K562 (cell line): ENCODE data around the gene SETD3. TPM values are rescaled to one million over a fixed set of nuclear protein-coding genes. Genes with fewer than 3 reads are reported as not detected.
A peak's percentile ranks its signal among the peaks of the same experiment; 100 is the strongest.

Source experiments
- ARID2 ChIP-seq: fragments of 450-650 bp; IDR thresholded peaks from 2 replicates; pipeline ENCODE4 v1.6.1; 2017; ENCODE audit warnings: antibody characterized with exemption, mild to moderate bottlenecking
- BCL6 ChIP-seq: fragments of 250-450 bp; sonication (Bioruptor Pico); IDR thresholded peaks from 2 replicates; pipeline ENCODE4 v1.4.0; 2020
- CAMTA2 ChIP-seq: fragments of 250-450 bp; sonication (Bioruptor Pico); conservative IDR thresholded peaks from 2 replicates; pipeline ENCODE4 v1.5.1; 2022
- EP300 ChIP-seq: IDR thresholded peaks from 2 replicates; pipeline ENCODE4 v1.6.1; 2012; ENCODE audit warnings: low read length, improper control_type of control experiment
- ETS2 ChIP-seq: IDR thresholded peaks from 2 replicates; pipeline ENCODE4 v1.6.1; 2016; ENCODE audit warnings: borderline replicate concordance, missing genetic modification characterization, mild to moderate bottlenecking, moderate library complexity, missing compliant biosample characterization; ENCODE audit not compliant: poor library complexity, severe bottlenecking
- GATAD2A ChIP-seq: fragments of 450-650 bp; IDR thresholded peaks from 2 replicates; pipeline ENCODE4 v1.6.1; 2017
- HDGF ChIP-seq: fragments of 450-650 bp; IDR thresholded peaks from 2 replicates; pipeline ENCODE4 v1.6.1; 2016
- KDM5B ChIP-seq: fragments of 200-600 bp; sonication (generic); IDR thresholded peaks from 2 replicates; pipeline ENCODE4 v1.6.1; 2012; ENCODE audit warnings: low read depth, mild to moderate bottlenecking, moderate library complexity, low read length, control low read depth, inconsistent platforms; ENCODE audit not compliant: insufficient replicate concordance
- KLF13 ChIP-seq: fragments of 450-650 bp; IDR thresholded peaks from 2 replicates; pipeline ENCODE4 v1.6.1; 2016; ENCODE audit warnings: missing genetic modification characterization, low read depth, mild to moderate bottlenecking, missing compliant biosample characterization, moderate library complexity, borderline replicate concordance
- LARP7 ChIP-seq: fragments of 450-650 bp; IDR thresholded peaks from 2 replicates; pipeline ENCODE4 v1.6.1; 2016
- NFE2 ChIP-seq: IDR thresholded peaks from 2 replicates; pipeline ENCODE4 v1.6.1; 2014; ENCODE audit warnings: antibody characterized with exemption, low read depth
- NUFIP1 ChIP-seq: fragments of 450-650 bp; IDR thresholded peaks from 2 replicates; pipeline ENCODE4 v1.6.1; 2018; ENCODE audit not compliant: partially characterized antibody
- POLR2AphosphoS5 ChIP-seq: IDR thresholded peaks from 2 replicates; pipeline ENCODE4 v1.6.1; 2011; ENCODE audit warnings: mild to moderate bottlenecking, low read depth, low read length, moderate library complexity; ENCODE audit not compliant: control insufficient read depth, insufficient read depth
- PTRF ChIP-seq: fragments of 450-650 bp; IDR thresholded peaks from 2 replicates; pipeline ENCODE4 v1.6.1; 2016; ENCODE audit warnings: mild to moderate bottlenecking, missing genetic modification characterization, missing compliant biosample characterization
- PTTG1 ChIP-seq: fragments of 450-650 bp; IDR thresholded peaks from 2 replicates; pipeline ENCODE4 v1.6.1; 2016; ENCODE audit warnings: low read depth, mild to moderate bottlenecking, missing genetic modification characterization, missing compliant biosample characterization
- PYGO2 ChIP-seq: fragments of 450-650 bp; IDR thresholded peaks from 2 replicates; pipeline ENCODE4 v1.6.1; 2016; ENCODE audit warnings: mild to moderate bottlenecking, missing genetic modification characterization, moderate library complexity, missing compliant biosample characterization
- SAFB2 ChIP-seq: fragments of 200-400 bp; formaldehyde crosslinking; IDR thresholded peaks from 2 replicates; pipeline ENCODE4 v1.6.1; 2018; ENCODE audit warnings: borderline replicate concordance, low read length, low read depth, moderate library complexity; ENCODE audit not compliant: severe bottlenecking
- SMARCE1 ChIP-seq: fragments of 450-650 bp; IDR thresholded peaks from 2 replicates; pipeline ENCODE4 v1.7.1; 2016; ENCODE audit warnings: mild to moderate bottlenecking
- TAF1 ChIP-seq: IDR thresholded peaks from 2 replicates; pipeline ENCODE4 v1.6.1; 2011; ENCODE audit warnings: mild to moderate bottlenecking, low read length, moderate library complexity; ENCODE audit not compliant: insufficient read depth, control insufficient read depth, severe bottlenecking; ENCODE audit errors: extremely low read depth
- TARDBP ChIP-seq: fragments of 450-650 bp; IDR thresholded peaks from 2 replicates; pipeline ENCODE4 v1.6.1; 2016
- ZC3H11A ChIP-seq: IDR thresholded peaks from 2 replicates; pipeline ENCODE4 v1.6.1; 2012; ENCODE audit warnings: low read depth, low read length, improper control_type of control experiment
- ZNF282 ChIP-seq: sonication (generic); formaldehyde crosslinking; IDR thresholded peaks from 2 replicates; pipeline ENCODE4 v1.8.1; 2023; ENCODE audit warnings: missing genetic modification reagents
- ZNF384 ChIP-seq: IDR thresholded peaks from 2 replicates; pipeline ENCODE4 v1.6.1; 2012; ENCODE audit warnings: low read depth, low read length, improper control_type of control experiment
- ZNF41 ChIP-seq: fragments of 250-450 bp; sonication (Bioruptor Pico); conservative IDR thresholded peaks from 2 replicates; pipeline ENCODE4 v1.4.0; 2020; ENCODE audit warnings: mild to moderate bottlenecking
- ZNF668 ChIP-seq: fragments of 250-450 bp; sonication (Bioruptor Pico); IDR thresholded peaks from 2 replicates; pipeline ENCODE4 v1.8.0; 2022; ENCODE audit warnings: mild to moderate bottlenecking, inconsistent platforms
- polyA plus RNA-seq, 8 experiments: library from polyadenylated mRNA; depleted of rRNA in 4 of 8; stranded (reverse) in 5 of 8; unstranded in 3 of 8; fragments of >200 nt; fragmentation: Nextera tagmentation in 2 of 8; fragmentation: Illumina TruSeq in 1 of 8; extraction: Ambion mirVana in 2 of 8; extraction: Trizol in 1 of 8; gene quantifications; 2 replicates each; pipeline versions ENCODE4 v1.2.1 to v1.2.3, GENCODE V29; 2011 to 2014; ENCODE audit warnings: inconsistent platforms in 1 of 8, missing spikeins in 1 of 8
- total RNA-seq, 7 experiments: library from RNA; depleted of rRNA in 6 of 7; stranded (reverse); fragments of >200 nt in 6 of 7; fragmentation: Illumina TruSeq in 2 of 7; extraction: Trizol in 2 of 7; gene quantifications; 2 replicates each; pipeline versions ENCODE4 v1.2.1 to v1.2.3, GENCODE V29; 2011 to 2021; ENCODE audit warnings: low replicate concordance in 1 of 7
- TF ChIP-seq, protein P1 (sequence below): fragments of 250-450 bp; sonication (Bioruptor Pico); IDR thresholded peaks from 2 replicates; pipeline ENCODE4 v1.4.0; 2020; ENCODE audit warnings: mild to moderate bottlenecking
- TF ChIP-seq, protein P2 (sequence below): IDR thresholded peaks from 2 replicates; pipeline ENCODE4 v1.6.1; 2016; ENCODE audit warnings: missing genetic modification characterization, missing compliant biosample characterization
- TF ChIP-seq, protein P3 (sequence below): sonication (generic); formaldehyde crosslinking; IDR thresholded peaks from 2 replicates; pipeline ENCODE4 v1.8.1; 2022; ENCODE audit warnings: missing genetic modification reagents

SETD3 gene
- total and polyA plus RNA-seq, 9 of the 15 experiments (the other 6 are each of a cell fraction or from before 2014, with no cell fraction given) = 8.5 to 35.9 (median 26.5) TPM

GRCh38 chr14:99480917-99481744 lies 472 bp upstream of the SETD3 start, which contains the start of gene CCNK (continued):
- TF ChIP-seq PYGO2 (tag) (no peak), ETS2 (tag) (no peak), TARDBP (no peak), NUFIP1 (no peak), PTTG1 (tag) (no peak), ARID2 (no peak), KLF13 (tag) (no peak), HDGF (no peak), SAFB2 (no peak), PTRF (tag) (no peak), ZNF41 (CRISPR knock-in tag) (no peak), ZNF384 (no peak), GATAD2A (no peak), EP300 (no peak), BCL6 (CRISPR knock-in tag) (no peak), ZNF282 (CRISPR knock-in tag) (no peak), KDM5B (peak; percentile 85), CAMTA2 (CRISPR knock-in tag) (no peak), ZC3H11A (no peak), ZNF668 (CRISPR knock-in tag) (no peak), NFE2 (no peak), LARP7 (no peak), TAF1 (peak; percentile 88), SMARCE1 (no peak), POLR2AphosphoS5 (peak; percentile 85)
- TF ChIP-seq, protein P1, sequence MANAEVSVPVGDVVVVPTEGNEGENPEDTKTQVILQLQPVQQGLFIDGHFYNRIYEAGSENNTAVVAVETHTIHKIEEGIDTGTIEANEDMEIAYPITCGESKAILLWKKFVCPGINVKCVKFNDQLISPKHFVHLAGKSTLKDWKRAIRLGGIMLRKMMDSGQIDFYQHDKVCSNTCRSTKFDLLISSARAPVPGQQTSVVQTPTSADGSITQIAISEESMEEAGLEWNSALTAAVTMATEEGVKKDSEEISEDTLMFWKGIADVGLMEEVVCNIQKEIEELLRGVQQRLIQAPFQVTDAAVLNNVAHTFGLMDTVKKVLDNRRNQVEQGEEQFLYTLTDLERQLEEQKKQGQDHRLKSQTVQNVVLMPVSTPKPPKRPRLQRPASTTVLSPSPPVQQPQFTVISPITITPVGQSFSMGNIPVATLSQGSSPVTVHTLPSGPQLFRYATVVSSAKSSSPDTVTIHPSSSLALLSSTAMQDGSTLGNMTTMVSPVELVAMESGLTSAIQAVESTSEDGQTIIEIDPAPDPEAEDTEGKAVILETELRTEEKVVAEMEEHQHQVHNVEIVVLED (CRISPR knock-in tag) = 0 out of 2 replicates have a peak, but pooled peaks have one; percentile 47
- TF ChIP-seq, protein P2, sequence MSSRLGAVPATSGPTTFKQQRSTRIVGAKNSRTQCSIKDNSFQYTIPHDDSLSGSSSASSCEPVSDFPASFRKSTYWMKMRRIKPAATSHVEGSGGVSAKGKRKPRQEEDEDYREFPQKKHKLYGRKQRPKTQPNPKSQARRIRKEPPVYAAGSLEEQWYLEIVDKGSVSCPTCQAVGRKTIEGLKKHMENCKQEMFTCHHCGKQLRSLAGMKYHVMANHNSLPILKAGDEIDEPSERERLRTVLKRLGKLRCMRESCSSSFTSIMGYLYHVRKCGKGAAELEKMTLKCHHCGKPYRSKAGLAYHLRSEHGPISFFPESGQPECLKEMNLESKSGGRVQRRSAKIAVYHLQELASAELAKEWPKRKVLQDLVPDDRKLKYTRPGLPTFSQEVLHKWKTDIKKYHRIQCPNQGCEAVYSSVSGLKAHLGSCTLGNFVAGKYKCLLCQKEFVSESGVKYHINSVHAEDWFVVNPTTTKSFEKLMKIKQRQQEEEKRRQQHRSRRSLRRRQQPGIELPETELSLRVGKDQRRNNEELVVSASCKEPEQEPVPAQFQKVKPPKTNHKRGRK = no peak
- TF ChIP-seq, protein P3, sequence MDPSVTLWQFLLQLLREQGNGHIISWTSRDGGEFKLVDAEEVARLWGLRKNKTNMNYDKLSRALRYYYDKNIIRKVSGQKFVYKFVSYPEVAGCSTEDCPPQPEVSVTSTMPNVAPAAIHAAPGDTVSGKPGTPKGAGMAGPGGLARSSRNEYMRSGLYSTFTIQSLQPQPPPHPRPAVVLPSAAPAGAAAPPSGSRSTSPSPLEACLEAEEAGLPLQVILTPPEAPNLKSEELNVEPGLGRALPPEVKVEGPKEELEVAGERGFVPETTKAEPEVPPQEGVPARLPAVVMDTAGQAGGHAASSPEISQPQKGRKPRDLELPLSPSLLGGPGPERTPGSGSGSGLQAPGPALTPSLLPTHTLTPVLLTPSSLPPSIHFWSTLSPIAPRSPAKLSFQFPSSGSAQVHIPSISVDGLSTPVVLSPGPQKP = no peak
